Loucy (cell line): Measurements from ENCODE around the gene KIAA0319L.

Experiments
- H2AFZ ChIP-seq: fragments of 200-600 bp; sonication (generic); 2 replicates; pipeline ENCODE4 v1.6.0; 2016; ENCODE audit warnings: antibody characterized with exemption, mild to moderate bottlenecking, low read length, moderate library complexity
- H3F3A ChIP-seq: fragments of 200-600 bp; 2 replicates; pipeline ENCODE4 v1.6.0; 2016; ENCODE audit warnings: antibody characterized with exemption, low read depth, mild to moderate bottlenecking
- H3K27me3 ChIP-seq: fragments of 200-600 bp; sonication (generic); 2 replicates; pipeline ENCODE4 v1.6.1; 2014; ENCODE audit warnings: low read length, mild to moderate bottlenecking; ENCODE audit not compliant: insufficient read depth, poor library complexity, severe bottlenecking
- H3K36me3 ChIP-seq: fragments of 200-600 bp; sonication (generic); 2 replicates; pipeline ENCODE4 v1.6.1; 2016; ENCODE audit warnings: low read length; ENCODE audit not compliant: insufficient read depth
- H3K4me1 ChIP-seq: fragments of 200-600 bp; sonication (generic); 2 replicates; pipeline ENCODE4 v1.5.1; 2014; ENCODE audit warnings: low read length, mild to moderate bottlenecking; ENCODE audit not compliant: insufficient read depth, poor library complexity, severe bottlenecking
- H3K4me2 ChIP-seq: fragments of 200-600 bp; sonication (generic); 2 replicates; pipeline ENCODE4 v1.6.0; 2014; ENCODE audit warnings: antibody characterized with exemption, low read length, low read depth, mild to moderate bottlenecking; ENCODE audit not compliant: poor library complexity, severe bottlenecking
- H3K4me3 ChIP-seq: fragments of 200-600 bp; sonication (generic); 2 replicates; pipeline ENCODE4 v1.5.1; 2014; ENCODE audit warnings: low read length, mild to moderate bottlenecking, mixed read lengths; ENCODE audit not compliant: poor library complexity, severe bottlenecking
- H3K79me2 ChIP-seq: fragments of 200-600 bp; sonication (generic); 2 replicates; pipeline ENCODE4 v1.6.1; 2014; ENCODE audit warnings: low read length; ENCODE audit not compliant: insufficient read depth
- H3K9ac ChIP-seq: fragments of 200-600 bp; sonication (generic); 2 replicates; pipeline ENCODE4 v1.6.0; 2014; ENCODE audit warnings: mild to moderate bottlenecking, low read depth, low read length, moderate library complexity; ENCODE audit not compliant: poor library complexity, severe bottlenecking
- H3K9me2 ChIP-seq: fragments of 200-600 bp; sonication (generic); replicated peaks from 2 replicates; pipeline ENCODE4 v1.6.1; 2016; ENCODE audit warnings: low read depth, low read length, mixed read lengths
- H3K9me3 ChIP-seq: fragments of 200-600 bp; sonication (generic); 2 replicates; pipeline ENCODE4 v1.6.1; 2014; ENCODE audit warnings: mild to moderate bottlenecking, antibody characterized with exemption, low read length, low read depth; ENCODE audit not compliant: insufficient read depth
- H4K20me1 ChIP-seq: fragments of 200-600 bp; sonication (generic); 2 replicates; pipeline ENCODE4 v1.6.0; 2014; ENCODE audit warnings: antibody characterized with exemption, low read length, mild to moderate bottlenecking; ENCODE audit not compliant: insufficient read depth, poor library complexity, severe bottlenecking
- EZH2phosphoT487 ChIP-seq: fragments of 200-600 bp; IDR thresholded peaks from 2 replicates; pipeline ENCODE4 v1.6.1; 2018; ENCODE audit warnings: antibody characterized with exemption, mild to moderate bottlenecking, moderate library complexity, borderline replicate concordance
- TF ChIP-seq, protein P1 (sequence below): fragments of 200-600 bp; sonication (generic); conservative IDR thresholded peaks from 2 replicates; pipeline ENCODE4 v1.5.1; 2014; ENCODE audit warnings: mild to moderate bottlenecking, antibody characterized with exemption, low read length

Gene KIAA0319L

DNA sequence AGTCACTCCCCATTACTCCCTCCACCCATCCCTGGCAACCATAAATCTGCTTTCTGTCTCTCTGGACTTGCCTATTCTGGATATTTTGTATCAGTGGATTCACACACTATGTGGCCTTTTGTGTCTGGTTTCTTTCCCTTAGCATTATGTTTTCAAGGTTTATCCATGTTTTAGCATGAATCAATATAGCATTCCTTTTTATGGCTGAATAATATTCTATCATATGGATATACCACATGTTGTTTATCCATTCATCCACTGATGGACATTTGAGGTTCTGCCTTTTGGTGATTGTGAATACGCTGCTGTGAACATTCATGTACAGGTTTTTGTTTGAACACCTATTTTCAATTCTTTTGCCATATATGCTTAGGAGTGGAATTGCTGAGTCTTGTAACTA, 148.3 kb downstream of the KIAA0319L start:
- H3K9me3 ChIP-seq: no peaks in the 10 kb centered on the region
- H3K36me3 ChIP-seq: peaks cover 48% of the 10 kb centered on the region; the same call in 1 of the 2 replicates
- no peaks in the 10 kb centered on the region for H3K27me3 ChIP-seq
- H4K20me1 ChIP-seq: no peaks in the 10 kb centered on the region
- TF ChIP-seq, protein P1, sequence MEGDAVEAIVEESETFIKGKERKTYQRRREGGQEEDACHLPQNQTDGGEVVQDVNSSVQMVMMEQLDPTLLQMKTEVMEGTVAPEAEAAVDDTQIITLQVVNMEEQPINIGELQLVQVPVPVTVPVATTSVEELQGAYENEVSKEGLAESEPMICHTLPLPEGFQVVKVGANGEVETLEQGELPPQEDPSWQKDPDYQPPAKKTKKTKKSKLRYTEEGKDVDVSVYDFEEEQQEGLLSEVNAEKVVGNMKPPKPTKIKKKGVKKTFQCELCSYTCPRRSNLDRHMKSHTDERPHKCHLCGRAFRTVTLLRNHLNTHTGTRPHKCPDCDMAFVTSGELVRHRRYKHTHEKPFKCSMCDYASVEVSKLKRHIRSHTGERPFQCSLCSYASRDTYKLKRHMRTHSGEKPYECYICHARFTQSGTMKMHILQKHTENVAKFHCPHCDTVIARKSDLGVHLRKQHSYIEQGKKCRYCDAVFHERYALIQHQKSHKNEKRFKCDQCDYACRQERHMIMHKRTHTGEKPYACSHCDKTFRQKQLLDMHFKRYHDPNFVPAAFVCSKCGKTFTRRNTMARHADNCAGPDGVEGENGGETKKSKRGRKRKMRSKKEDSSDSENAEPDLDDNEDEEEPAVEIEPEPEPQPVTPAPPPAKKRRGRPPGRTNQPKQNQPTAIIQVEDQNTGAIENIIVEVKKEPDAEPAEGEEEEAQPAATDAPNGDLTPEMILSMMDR: no peak
- no peak for TF ChIP-seq EZH2phosphoT487
- no peak overlapping the region for H3K9ac ChIP-seq
- no peak overlapping the region for H3K4me3 ChIP-seq
- H3K79me2 ChIP-seq: no peaks in the 10 kb centered on the region
- H3K9me2 ChIP-seq: no peaks in the 10 kb centered on the region
- H3K4me1 ChIP-seq: no peaks in the 10 kb centered on the region
- no peak overlapping the region for H3K4me2 ChIP-seq
- no peak overlapping the region for H2AFZ ChIP-seq
- H3F3A ChIP-seq: no peaks in the 10 kb centered on the region

- H3K9me2 ChIP-seq: no peaks in the 10 kb centered on the region
- H3K79me2 ChIP-seq: no peaks in the 10 kb centered on the region
- H3K4me3 ChIP-seq: no peak overlapping the region
- H4K20me1 ChIP-seq: no peaks in the 10 kb centered on the region
- TF ChIP-seq EZH2phosphoT487: no peak
- TF ChIP-seq, protein P1: no peak
- H2AFZ ChIP-seq: no peak overlapping the region
- no peaks in the 10 kb centered on the region for H3K27me3 ChIP-seq
- H3K36me3 ChIP-seq: peaks cover 54% of the 10 kb centered on the region; the same call in 1 of the 2 replicates
- no peaks in the 10 kb centered on the region for H3K9me3 ChIP-seq
- no peaks in the 10 kb centered on the region for H3F3A ChIP-seq
- H3K4me1 ChIP-seq: no peaks in the 10 kb centered on the region
- H3K4me2 ChIP-seq: no peak overlapping the region
- H3K9ac ChIP-seq: no peak overlapping the region
Observed at GRCh38 chr1:35407743-35408142, 149.5 kb downstream of the KIAA0319L start.

DNA sequence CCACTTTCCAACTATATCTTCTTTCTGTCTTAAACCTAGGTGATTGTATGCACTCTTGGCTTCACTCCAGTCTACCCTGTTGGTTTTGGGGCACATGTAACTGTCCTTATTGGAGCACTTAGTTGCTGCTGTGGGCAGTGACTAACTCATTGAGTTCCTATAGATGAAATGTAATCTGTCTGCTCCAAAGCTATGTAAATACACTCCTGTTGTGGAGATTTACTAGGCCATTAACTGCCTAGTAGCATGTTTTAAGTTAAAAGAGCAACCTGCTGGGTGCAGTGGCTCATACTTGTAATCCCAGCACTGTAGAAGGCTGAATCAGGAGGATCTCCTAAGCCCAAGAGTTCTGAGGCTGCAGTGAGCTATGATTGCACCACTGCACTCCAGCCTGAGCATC, 151.1 kb downstream of the KIAA0319L start:
- H3K27me3 ChIP-seq: no peaks in the 10 kb centered on the region
- no peak overlapping the region for H2AFZ ChIP-seq
- TF ChIP-seq, protein P1: no peak
- no peak overlapping the region for H3K4me2 ChIP-seq
- H4K20me1 ChIP-seq: no peaks in the 10 kb centered on the region
- peaks cover 68% of the 10 kb centered on the region for H3K36me3 ChIP-seq
- no peaks in the 10 kb centered on the region for H3F3A ChIP-seq
- no peaks in the 10 kb centered on the region for H3K9me2 ChIP-seq
- H3K9ac ChIP-seq: no peak overlapping the region
- no peaks in the 10 kb centered on the region for H3K9me3 ChIP-seq
- H3K79me2 ChIP-seq: no peaks in the 10 kb centered on the region
- no peak overlapping the region for H3K4me3 ChIP-seq
- H3K4me1 ChIP-seq: no peaks in the 10 kb centered on the region
